HAP-1 (cell line): ENCODE results near the gene HTR1D.
A peak's percentile ranks its signal among the peaks of the same experiment; 100 is the strongest.

Experiments
- DNase-seq, 2 experiments: peaks; one replicate each; pipeline ENCODE4 v3.0.0-alpha.2; 2016 to 2020; ENCODE audit warnings: low spot score in 2 of 2
- H3K27me3 ChIP-seq: fragments of 250-450 bp; sonication (Bioruptor Pico); 2 replicates; pipeline ENCODE4 v1.5.1; 2020; ENCODE audit warnings: low read depth, mild to moderate bottlenecking, moderate library complexity
- H3K36me3 ChIP-seq: fragments of 250-450 bp; sonication (Bioruptor Pico); replicated peaks from 2 replicates; pipeline ENCODE4 v1.5.1; 2020; ENCODE audit warnings: mild to moderate bottlenecking
- H3K4me1 ChIP-seq: fragments of 250-450 bp; sonication (Bioruptor Pico); 2 replicates; pipeline ENCODE4 v1.5.1; 2020; ENCODE audit warnings: mild to moderate bottlenecking
- H3K4me3 ChIP-seq: fragments of 250-450 bp; sonication (Bioruptor Pico); 2 replicates; pipeline ENCODE4 v1.5.1; 2020; ENCODE audit warnings: mild to moderate bottlenecking, moderate library complexity
- H3K9me3 ChIP-seq: fragments of 250-450 bp; sonication (Bioruptor Pico); 2 replicates; pipeline ENCODE4 v1.5.1; 2020; ENCODE audit warnings: mild to moderate bottlenecking, moderate library complexity
- in situ Hi-C: fragments of 300-500 bp; cut with MboI; formaldehyde crosslinking; loops from 3 replicates; pipeline ENCODE4 v1.14.3; 2020; ENCODE audit warnings: low sequenced_read_pairs, inconsistent platforms, mixed read lengths

Gene HTR1D

DNA sequence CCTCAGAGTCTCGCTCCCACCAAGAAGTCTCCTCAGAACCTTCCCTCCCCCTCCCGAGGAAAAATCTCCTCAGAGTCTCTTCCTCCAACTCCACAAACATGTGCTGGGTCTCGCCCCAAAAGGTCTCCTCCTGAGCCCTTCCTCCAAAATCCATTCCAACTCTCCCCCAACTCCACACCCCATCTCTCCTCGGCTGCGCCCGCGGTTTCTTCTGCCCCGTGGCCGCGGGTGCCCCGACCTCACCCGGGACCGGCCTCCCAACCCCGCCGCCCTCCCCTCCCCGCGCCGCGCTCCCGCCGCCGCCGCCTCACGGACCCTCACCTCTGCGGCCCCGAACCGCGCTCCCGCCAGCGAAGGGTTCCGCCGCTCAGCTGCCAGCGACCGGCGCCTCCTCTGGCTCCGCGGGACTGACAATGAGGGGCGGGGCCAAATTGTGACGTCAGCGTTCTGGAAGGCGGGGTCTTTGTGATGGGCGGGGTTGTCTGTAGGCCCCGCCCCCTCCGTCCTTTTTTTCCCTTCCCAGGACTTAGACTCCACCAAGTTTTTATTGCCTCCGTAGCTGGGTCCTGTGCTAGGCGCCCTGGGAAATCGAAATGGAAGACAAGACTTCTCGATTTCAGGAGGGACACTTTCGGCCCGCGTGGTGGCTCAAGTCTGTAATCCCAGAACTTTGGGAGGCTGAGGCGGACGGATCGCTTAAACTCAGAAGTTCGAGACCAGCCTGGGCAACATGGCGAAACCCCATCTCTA, 48.7 kb downstream of the HTR1D start, which contains the start of gene LUZP1:
Gene LUZP1, minus strand, starts transcription at position 412 of the 750 bp plus-strand sequence.
- peak within 1 kb of the TSS; percentile 54 for H3K4me3 ChIP-seq
- no peaks in the 10 kb centered on the region for H3K27me3 ChIP-seq
- in situ Hi-C loops = no loop called here
- DNase-seq = peak; percentile 75 to 90
- no peaks in the 10 kb centered on the region for H3K36me3 ChIP-seq
- H3K4me1 ChIP-seq = peaks cover 13% of the 10 kb centered on the region
- H3K9me3 ChIP-seq = no peaks in the 10 kb centered on the region

- peaks cover 13% of the 10 kb centered on the region for H3K4me1 ChIP-seq
- H3K9me3 ChIP-seq = no peaks in the 10 kb centered on the region
- in situ Hi-C loops = no loop called here
- H3K4me3 ChIP-seq = peak overlapping the region; percentile 54
- no peaks in the 10 kb centered on the region for H3K36me3 ChIP-seq
- DNase-seq = no peak
- no peaks in the 10 kb centered on the region for H3K27me3 ChIP-seq
Observed at GRCh38 chr1:23168079-23168444, 49.2 kb downstream of the HTR1D start.

- DNase-seq = peak; percentile 51 to 61
- in situ Hi-C loops = no loop called here
- no peaks in the 10 kb centered on the region for H3K27me3 ChIP-seq
Observed at GRCh38 chr1:23167353-23168078, 49.8 kb downstream of the HTR1D start.

GRCh38 chr1:23166854-23167253, 50.4 kb downstream of the HTR1D start:
- H3K4me3 ChIP-seq = peak overlapping the region; percentile 54
- peak; percentile 48 to 85 for DNase-seq
- in situ Hi-C loops = no loop called here
- H3K36me3 ChIP-seq = no peaks in the 10 kb centered on the region
- peaks cover 13% of the 10 kb centered on the region for H3K4me1 ChIP-seq
- H3K27me3 ChIP-seq = no peaks in the 10 kb centered on the region
- H3K9me3 ChIP-seq = no peaks in the 10 kb centered on the region

More at GRCh38 chr1:23167353-23168078, 49.8 kb downstream of the HTR1D start:
- peaks cover 13% of the 10 kb centered on the region for H3K4me1 ChIP-seq
- no peaks in the 10 kb centered on the region for H3K36me3 ChIP-seq
- H3K9me3 ChIP-seq = no peaks in the 10 kb centered on the region
- peak overlapping the region; percentile 54 for H3K4me3 ChIP-seq

DNA sequence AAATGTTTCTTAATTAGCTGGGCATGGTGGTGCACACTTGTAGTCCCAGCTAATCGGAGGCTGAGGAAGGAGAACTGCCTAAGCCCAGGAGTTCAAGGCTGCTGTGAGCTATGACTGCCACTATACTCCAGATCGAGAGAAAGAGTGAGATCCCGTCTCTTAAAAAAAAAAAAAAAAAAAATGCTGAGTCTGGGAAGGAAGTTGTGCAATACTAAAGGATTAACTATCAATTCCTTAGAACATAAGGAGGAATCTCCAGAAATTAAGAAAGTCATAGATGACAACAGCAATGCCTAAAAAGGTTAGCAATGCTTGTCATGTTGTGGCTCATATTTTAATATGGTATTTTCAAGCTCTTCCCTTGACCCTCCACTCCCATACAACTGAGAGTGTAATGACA, 53.9 kb downstream of the HTR1D start:
- Histone ChIP-seq H3K27me3 (no peaks in the 10 kb centered on the region), H3K9me3 (no peaks in the 10 kb centered on the region), H3K4me3 (no peak overlapping the region), H3K4me1 (peaks cover 16% of the 10 kb centered on the region), H3K36me3 (no peaks in the 10 kb centered on the region)
- no peak for DNase-seq
- in situ Hi-C loops = no loop called here

GRCh38 chr1:23159963-23160877, 57.1 kb downstream of the HTR1D start:
- Histone ChIP-seq H3K4me3 (no peak overlapping the region), H3K27me3 (no peaks in the 10 kb centered on the region), H3K4me1 (peaks cover 7% of the 10 kb centered on the region), H3K36me3 (no peaks in the 10 kb centered on the region), H3K9me3 (no peaks in the 10 kb centered on the region)
- in situ Hi-C loops = no loop called here
- no peak for DNase-seq

DNA sequence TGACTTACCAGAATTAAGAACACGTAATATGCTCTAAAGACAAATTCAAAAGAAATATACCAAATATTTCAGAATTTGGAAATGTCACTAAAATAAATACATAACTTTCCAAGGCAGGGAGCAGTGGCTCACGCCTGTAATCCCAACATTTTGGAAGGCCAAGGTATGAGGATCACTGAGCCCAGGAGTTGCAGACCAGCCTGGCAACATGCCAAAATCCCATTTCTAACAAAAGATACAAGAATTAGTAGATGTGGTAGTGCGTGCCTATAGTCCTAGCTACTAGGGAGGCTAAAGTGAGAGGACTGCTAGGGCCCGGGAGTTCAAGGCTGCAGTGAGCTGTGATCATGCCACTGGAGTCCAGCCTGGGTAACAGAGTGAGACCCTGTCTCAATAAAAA, 60.4 kb downstream of the HTR1D start:
- no peak for DNase-seq
- Histone ChIP-seq H3K27me3 (no peaks in the 10 kb centered on the region), H3K4me1 (peaks cover 14% of the 10 kb centered on the region), H3K36me3 (no peaks in the 10 kb centered on the region), H3K4me3 (no peak overlapping the region), H3K9me3 (no peaks in the 10 kb centered on the region)
- in situ Hi-C loops = no loop called here

DNA sequence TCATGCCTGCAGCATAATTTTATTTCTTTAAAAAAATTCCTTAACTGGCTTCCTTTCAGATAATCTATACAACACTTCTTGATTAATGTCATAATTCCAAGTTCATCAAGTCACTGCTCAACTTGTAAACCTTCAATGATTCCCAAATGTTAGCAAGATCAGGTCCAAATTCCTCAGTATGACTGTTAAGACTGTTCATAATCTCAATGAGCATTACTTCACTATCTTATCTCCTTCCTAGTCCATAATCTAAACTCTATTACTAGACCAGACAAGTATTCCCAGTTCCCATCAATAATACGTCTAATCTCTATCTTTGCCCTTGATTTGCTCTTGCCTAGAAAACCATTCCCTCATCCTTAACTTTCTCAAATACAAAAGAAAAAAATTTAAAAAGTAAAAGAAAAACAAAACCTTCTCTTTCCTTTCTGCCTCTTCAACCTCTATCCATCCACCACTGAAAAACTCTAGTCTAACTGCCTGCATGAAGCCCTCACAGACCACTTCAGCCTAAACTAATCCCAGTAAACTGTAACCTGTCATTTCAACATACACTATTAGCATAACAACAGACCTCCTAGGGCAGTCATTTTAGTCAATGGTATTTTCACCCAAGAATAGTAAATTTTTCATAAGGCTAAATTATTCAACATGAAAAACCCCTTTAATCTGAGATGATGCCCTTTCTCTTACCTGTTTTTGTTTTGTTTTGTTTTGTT, 64.2 kb downstream of the HTR1D start:
- Histone ChIP-seq H3K9me3 (no peaks in the 10 kb centered on the region), H3K4me1 (peaks cover 13% of the 10 kb centered on the region), H3K36me3 (no peaks in the 10 kb centered on the region), H3K4me3 (no peak overlapping the region), H3K27me3 (no peaks in the 10 kb centered on the region)
- in situ Hi-C loops = no loop called here
- peak; percentile 31 to 79 for DNase-seq

DNA sequence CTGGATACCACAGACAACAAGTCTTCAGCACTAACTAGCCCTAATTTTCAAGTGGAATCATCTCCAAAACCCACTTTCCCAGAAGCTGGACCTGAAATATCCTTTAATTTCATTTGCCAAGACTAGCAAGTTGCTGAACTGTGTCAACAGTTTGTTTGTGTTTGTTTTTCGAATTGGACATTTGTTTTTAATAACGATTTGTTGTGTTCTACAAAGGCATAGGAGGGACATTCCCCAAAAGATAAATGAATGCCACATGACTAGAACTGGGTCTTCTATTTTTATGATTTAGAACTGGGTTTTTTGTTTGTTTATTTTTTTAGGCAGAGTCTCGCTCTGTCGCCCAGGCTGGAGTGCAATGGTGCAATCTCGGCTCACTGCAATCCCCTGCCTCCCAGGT, 66.6 kb downstream of the HTR1D start:
- Histone ChIP-seq H3K27me3 (no peaks in the 10 kb centered on the region), H3K4me3 (no peak overlapping the region), H3K4me1 (peaks cover 13% of the 10 kb centered on the region), H3K9me3 (no peaks in the 10 kb centered on the region), H3K36me3 (no peaks in the 10 kb centered on the region; the same call in 1 of the 2 replicates)
- DNase-seq = no peak
- in situ Hi-C loops = no loop called here

GRCh38 chr1:23150125-23150524, 67.2 kb downstream of the HTR1D start:
- no peak overlapping the region for H3K4me3 ChIP-seq
- in situ Hi-C loops = no loop called here
- H3K4me1 ChIP-seq = peaks cover 13% of the 10 kb centered on the region
- H3K9me3 ChIP-seq = no peaks in the 10 kb centered on the region
- no peaks in the 10 kb centered on the region for H3K27me3 ChIP-seq
- no peak for DNase-seq
- no peaks in the 10 kb centered on the region; the same call in 1 of the 2 replicates for H3K36me3 ChIP-seq

DNA sequence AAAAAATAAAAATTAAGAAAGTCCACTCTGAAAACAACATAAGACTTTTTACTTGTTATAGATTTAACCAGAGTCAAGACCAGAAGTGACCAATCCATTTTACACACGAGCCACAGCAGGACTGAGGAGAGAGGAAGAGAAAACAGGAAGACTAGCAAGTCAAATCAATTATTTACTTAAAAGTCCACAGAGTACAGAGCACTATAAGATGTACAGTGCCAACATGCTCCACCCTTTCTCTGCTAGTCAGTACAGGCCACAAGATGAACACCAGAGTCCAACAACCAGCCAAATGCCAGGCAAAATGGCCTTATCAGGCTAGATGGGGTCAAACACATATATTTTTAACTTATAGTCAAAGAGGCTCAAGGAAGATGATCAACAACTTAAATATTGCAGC, 68.2 kb downstream of the HTR1D start:
- Histone ChIP-seq H3K4me3 (no peak overlapping the region), H3K36me3 (no peaks in the 10 kb centered on the region; the same call in 1 of the 2 replicates), H3K9me3 (no peaks in the 10 kb centered on the region), H3K4me1 (peaks cover 13% of the 10 kb centered on the region), H3K27me3 (no peaks in the 10 kb centered on the region)
- in situ Hi-C loops = no loop called here
- no peak for DNase-seq

GRCh38 chr1:23148084-23148483, 69.2 kb downstream of the HTR1D start:
- H3K27me3 ChIP-seq = no peaks in the 10 kb centered on the region
- no peaks in the 10 kb centered on the region; the same call in 1 of the 2 replicates for H3K36me3 ChIP-seq
- no peak for DNase-seq
- no peak overlapping the region for H3K4me3 ChIP-seq
- in situ Hi-C loops = no loop called here
- no peaks in the 10 kb centered on the region for H3K9me3 ChIP-seq
- H3K4me1 ChIP-seq = peaks cover 7% of the 10 kb centered on the region; the same call in 1 of the 2 replicates
